Measurements from ENCODE around the gene AQP12B. TPM values are rescaled to one million over a fixed set of nuclear protein-coding genes. Genes with fewer than 3 reads are reported as not detected.

Gene AQP12B
- total and polyA plus RNA-seq, 2 of the 13 experiments (the other 11 are each of a cell fraction or from before 2014, with no cell fraction given): not detected

- TF ChIP-seq FOXA3 (CRISPR knock-in tag; IDR thresholded peaks at IDR 0.05): peak; percentile 65
- no peak for TF ChIP-seq ETS1 (CRISPR knock-in tag; IDR thresholded peaks at IDR 0.05)
- TF ChIP-seq ESRRA (CRISPR knock-in tag; IDR thresholded peaks at IDR 0.05; ENCODE audit: low read depth): peak; percentile 99
- peak; percentile 66 for TF ChIP-seq BHLHE40 (IDR thresholded peaks at IDR 0.05; ENCODE audit: low read length)
- TF ChIP-seq ZNF850 (CRISPR knock-in tag; conservative IDR thresholded peaks at IDR 0.05): no peak
- no peak for TF ChIP-seq AGO1 (IDR thresholded peaks at IDR 0.05; ENCODE audit: low read depth, low read length, poor library complexity, severe bottlenecking)
- no peak for TF ChIP-seq NFATC3 (CRISPR knock-in tag; IDR thresholded peaks at IDR 0.05)
- no peak for TF ChIP-seq ZHX1 (CRISPR knock-in tag; IDR thresholded peaks at IDR 0.05; ENCODE audit: low read depth)
- no peak for TF ChIP-seq SRSF4 (IDR thresholded peaks at IDR 0.05; ENCODE audit: low read depth, low read length, poor library complexity, severe bottlenecking)
- peak; percentile 76; the same call in 1 of the 2 replicates for TF ChIP-seq SMAD3 (CRISPR knock-in tag; IDR thresholded peaks at IDR 0.05)
- no peak for TF ChIP-seq GATA4 (IDR thresholded peaks at IDR 0.05; ENCODE audit: borderline replicate concordance, low read depth)
- TF ChIP-seq E2F1 (CRISPR knock-in tag; IDR thresholded peaks at IDR 0.05): peak; percentile 20; the same call in 1 of the 2 replicates
- TF ChIP-seq SP140L (CRISPR knock-in tag; IDR thresholded peaks at IDR 0.05; ENCODE audit: borderline replicate concordance): no peak
- TF ChIP-seq TFDP1 (CRISPR knock-in tag; IDR thresholded peaks at IDR 0.05; ENCODE audit: borderline replicate concordance): peak; percentile 93
- TF ChIP-seq ZBTB10 (CRISPR knock-in tag; IDR thresholded peaks at IDR 0.05; ENCODE audit: borderline replicate concordance): peak; percentile 87; the same call in 1 of the 2 replicates
- no peak for TF ChIP-seq ZNF17 (CRISPR knock-in tag; IDR thresholded peaks at IDR 0.05)
Observed at GRCh38 chr2:240626531-240627300, 56.0 kb downstream of the AQP12B start (continued).

All from HepG2 (cell line).